Ramos (cell line): Measurements from ENCODE around the gene GPR45.
"Not testable (repeated sequence)": the region's sequence is repeated elsewhere in the genome, so short reads cannot be mapped to it uniquely, and the experiment has no call there.

ENCODE experiments used
- in situ Hi-C: fragments of 300-500 bp; cut with MboI; formaldehyde crosslinking; loops from one replicate; pipeline ENCODE4 v1.14.3; 2022; ENCODE audit warnings: low sequenced_read_pairs; ENCODE audit not compliant: unreplicated experiment

Gene GPR45

GRCh38 chr2:105251016-105251648 lies 9.6 kb downstream of the GPR45 start:
- in situ Hi-C loops: not testable (repeated sequence)

- in situ Hi-C loops: no loop called here
Measured at GRCh38 chr2:105252271-105252670, 10.7 kb downstream of the GPR45 start.

- in situ Hi-C loops: no loop called here
Measured at GRCh38 chr2:105254531-105255210, 13.1 kb downstream of the GPR45 start.

- in situ Hi-C loops: no loop called here
Measured at GRCh38 chr2:105255979-105256378, 14.4 kb downstream of the GPR45 start.

GRCh38 chr2:105256431-105257047 lies 15.0 kb downstream of the GPR45 start:
- in situ Hi-C loops: no loop called here

- in situ Hi-C loops: no loop called here
Measured at GRCh38 chr2:105257981-105258380, 16.4 kb downstream of the GPR45 start.

GRCh38 chr2:105258835-105259350 lies 17.4 kb downstream of the GPR45 start:
- in situ Hi-C loops: no loop called here

- in situ Hi-C loops: no loop called here
Measured at GRCh38 chr2:105261061-105261460, 19.5 kb downstream of the GPR45 start.

- in situ Hi-C loops: no loop called here
Measured at GRCh38 chr2:105262651-105263091, 21.1 kb downstream of the GPR45 start.

- in situ Hi-C loops: no loop called here
Measured at GRCh38 chr2:105269426-105269825, 27.9 kb downstream of the GPR45 start.

- in situ Hi-C loops: no loop called here
Measured at GRCh38 chr2:105271393-105272045, 30.0 kb downstream of the GPR45 start.

- in situ Hi-C loops: no loop called here
Measured at GRCh38 chr2:105272176-105272575, 30.6 kb downstream of the GPR45 start.

- in situ Hi-C loops: no loop called here
Measured at GRCh38 chr2:105274046-105274445, 32.5 kb downstream of the GPR45 start.

GRCh38 chr2:105278654-105279053 lies 37.1 kb downstream of the GPR45 start:
- in situ Hi-C loops: no loop called here

- in situ Hi-C loops: no loop called here
Measured at GRCh38 chr2:105279126-105279525, 37.6 kb downstream of the GPR45 start.

- in situ Hi-C loops: no loop called here
Measured at GRCh38 chr2:105280281-105280680, 38.7 kb downstream of the GPR45 start.

GRCh38 chr2:105283532-105283931 lies 42.0 kb downstream of the GPR45 start:
- in situ Hi-C loops: no loop called here

GRCh38 chr2:105287692-105288091 lies 46.1 kb downstream of the GPR45 start:
- in situ Hi-C loops: no loop called here

- in situ Hi-C loops: no loop called here
Measured at GRCh38 chr2:105288133-105288532, 46.6 kb downstream of the GPR45 start.

- in situ Hi-C loops: no loop called here
Measured at GRCh38 chr2:105290981-105291660, 49.6 kb downstream of the GPR45 start.
